ENCODE results near the gene OPA1.
A peak's percentile ranks its signal among the peaks of the same experiment; 100 is the strongest.

OPA1 gene, protein sequence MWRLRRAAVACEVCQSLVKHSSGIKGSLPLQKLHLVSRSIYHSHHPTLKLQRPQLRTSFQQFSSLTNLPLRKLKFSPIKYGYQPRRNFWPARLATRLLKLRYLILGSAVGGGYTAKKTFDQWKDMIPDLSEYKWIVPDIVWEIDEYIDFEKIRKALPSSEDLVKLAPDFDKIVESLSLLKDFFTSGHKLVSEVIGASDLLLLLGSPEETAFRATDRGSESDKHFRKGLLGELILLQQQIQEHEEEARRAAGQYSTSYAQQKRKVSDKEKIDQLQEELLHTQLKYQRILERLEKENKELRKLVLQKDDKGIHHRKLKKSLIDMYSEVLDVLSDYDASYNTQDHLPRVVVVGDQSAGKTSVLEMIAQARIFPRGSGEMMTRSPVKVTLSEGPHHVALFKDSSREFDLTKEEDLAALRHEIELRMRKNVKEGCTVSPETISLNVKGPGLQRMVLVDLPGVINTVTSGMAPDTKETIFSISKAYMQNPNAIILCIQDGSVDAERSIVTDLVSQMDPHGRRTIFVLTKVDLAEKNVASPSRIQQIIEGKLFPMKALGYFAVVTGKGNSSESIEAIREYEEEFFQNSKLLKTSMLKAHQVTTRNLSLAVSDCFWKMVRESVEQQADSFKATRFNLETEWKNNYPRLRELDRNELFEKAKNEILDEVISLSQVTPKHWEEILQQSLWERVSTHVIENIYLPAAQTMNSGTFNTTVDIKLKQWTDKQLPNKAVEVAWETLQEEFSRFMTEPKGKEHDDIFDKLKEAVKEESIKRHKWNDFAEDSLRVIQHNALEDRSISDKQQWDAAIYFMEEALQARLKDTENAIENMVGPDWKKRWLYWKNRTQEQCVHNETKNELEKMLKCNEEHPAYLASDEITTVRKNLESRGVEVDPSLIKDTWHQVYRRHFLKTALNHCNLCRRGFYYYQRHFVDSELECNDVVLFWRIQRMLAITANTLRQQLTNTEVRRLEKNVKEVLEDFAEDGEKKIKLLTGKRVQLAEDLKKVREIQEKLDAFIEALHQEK

DNA sequence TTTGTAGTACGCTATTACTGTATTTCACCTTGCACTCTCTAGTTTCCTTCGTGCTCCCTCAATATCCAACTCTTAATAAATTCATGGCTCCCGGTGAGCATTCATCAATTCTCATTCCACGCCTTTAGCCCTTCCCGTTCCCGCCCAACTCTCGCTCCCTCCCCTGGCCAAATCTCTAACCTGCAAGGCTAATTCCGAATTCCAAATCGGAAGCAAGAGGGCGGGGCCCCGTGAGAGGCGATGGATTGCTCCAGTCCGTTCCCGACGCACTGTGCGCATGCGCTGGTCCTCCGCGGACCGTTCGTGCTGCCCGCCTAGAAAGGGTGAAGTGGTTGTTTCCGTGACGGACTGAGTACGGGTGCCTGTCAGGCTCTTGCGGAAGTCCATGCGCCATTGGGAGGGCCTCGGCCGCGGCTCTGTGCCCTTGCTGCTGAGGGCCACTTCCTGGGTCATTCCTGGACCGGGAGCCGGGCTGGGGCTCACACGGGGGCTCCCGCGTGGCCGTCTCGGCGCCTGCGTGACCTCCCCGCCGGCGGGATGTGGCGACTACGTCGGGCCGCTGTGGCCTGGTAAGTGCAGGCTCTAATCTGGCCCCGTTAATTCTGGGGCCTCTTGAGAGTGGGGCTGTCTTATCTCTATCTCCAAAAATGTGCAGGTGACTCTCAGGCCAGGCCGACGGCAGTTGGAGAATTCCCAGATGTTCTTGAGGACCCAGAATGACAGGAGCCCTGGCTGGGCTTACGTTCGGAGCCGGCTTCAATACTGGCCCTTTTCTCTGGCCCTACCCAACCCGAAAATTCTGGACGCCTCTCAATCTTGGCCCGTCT lies at the start of gene OPA1:
OPA1 (plus strand) TSS at position 368 of the 827 bp plus-strand sequence; CDS start at position 538, 170 bp downstream.
- peak; percentile 76 for DNase-seq (ENCODE audit: low read depth)

DNA sequence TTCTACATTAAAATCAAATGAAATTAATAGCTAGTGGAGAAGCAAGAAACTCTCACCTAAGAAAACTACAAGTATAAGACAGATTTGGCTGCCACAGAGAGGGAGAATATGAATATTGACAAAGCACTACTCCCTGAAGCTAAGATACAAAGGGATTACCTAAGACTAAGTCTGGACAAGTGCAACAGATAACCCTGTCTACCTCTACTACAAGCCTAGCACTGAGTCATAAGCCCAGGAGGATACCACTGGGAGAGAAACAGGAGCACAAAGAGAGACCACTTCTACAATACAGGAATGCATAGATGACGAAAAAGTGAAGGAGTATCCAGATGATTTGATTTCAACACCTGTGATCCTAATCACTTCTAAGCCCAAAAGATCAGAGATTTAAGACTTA lies 48.7 kb upstream of the OPA1 start:
- DNase-seq (ENCODE audit: low read depth) = no peak

DNA sequence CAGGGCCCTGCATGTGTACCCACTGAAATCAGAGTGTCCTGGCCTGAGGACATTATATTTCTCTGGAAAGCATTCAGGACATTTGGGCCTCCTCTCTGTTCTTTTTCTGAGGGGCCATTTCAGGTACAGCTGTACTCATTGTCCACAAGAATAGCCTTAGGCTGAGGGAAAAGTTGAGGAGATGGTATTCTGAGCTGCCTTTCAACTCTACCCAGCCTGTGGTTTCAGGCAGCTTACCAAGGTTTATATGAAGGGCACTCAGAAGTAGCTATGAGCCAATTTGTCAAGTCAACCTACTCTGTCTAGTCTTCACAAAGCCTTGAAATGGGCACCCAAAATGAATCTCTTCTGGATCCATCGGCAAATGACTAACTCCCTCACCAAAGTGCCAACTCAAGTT lies 47.7 kb upstream of the OPA1 start:
- DNase-seq (ENCODE audit: low read depth) = no peak

DNA sequence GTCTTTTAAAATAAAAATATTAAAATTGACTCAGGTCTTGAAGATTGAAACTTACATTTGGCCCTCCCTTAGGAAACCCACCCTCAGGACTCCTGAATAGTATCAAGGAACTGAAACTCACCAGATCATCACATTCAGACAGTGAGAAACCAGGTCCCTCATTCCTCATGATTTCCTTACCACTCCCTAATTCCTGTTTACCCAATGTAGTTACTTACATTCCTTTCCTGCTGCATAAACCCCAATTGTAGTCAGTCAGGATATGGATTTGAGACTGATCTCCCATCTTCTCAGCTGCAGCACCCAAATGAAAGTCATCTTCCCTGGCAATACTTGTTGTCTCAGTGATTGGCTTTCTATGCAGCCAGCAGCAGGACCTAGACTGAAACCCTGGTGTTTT lies 46.9 kb upstream of the OPA1 start:
- no peak for DNase-seq (ENCODE audit: low read depth)

DNA sequence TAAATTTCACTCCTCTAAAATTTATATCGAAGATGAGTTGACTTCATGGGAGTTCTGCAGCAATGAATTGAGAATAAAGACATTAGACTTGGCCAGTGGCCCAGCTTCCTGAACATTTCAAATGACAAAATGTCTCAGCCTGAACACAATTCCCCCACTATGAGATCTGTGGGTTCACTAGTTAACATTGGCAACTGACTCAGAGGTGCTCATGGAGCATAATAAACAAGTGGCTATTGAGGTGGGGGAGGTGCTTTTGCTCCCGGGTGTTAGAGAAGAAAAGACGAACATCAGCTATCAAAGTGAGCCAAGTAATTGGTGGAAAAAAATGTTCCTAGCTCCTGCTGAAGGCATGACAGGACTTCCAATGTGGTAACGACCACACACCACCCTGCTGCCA lies 44.6 kb upstream of the OPA1 start:
- DNase-seq (ENCODE audit: low read depth) = no peak

DNA sequence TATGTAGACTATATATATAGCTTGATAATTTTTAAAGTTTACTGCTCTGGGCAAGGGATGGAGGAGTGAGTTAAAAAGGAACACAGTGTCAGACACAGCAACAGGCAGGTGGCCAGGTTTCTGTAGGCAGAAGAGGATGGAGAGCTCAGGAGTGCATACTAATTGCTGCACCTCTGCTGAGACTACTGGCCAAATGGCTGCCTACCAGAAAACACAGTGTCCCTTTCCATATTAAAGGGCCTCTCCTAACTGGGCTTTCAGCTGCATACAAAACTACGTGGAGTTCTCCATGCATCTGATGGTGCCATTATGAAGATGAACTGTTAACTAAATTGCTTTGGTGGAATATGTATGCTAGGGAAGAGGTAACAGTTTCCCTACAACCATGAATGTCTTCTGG lies 40.1 kb upstream of the OPA1 start:
- no peak for DNase-seq (ENCODE audit: low read depth)

DNA sequence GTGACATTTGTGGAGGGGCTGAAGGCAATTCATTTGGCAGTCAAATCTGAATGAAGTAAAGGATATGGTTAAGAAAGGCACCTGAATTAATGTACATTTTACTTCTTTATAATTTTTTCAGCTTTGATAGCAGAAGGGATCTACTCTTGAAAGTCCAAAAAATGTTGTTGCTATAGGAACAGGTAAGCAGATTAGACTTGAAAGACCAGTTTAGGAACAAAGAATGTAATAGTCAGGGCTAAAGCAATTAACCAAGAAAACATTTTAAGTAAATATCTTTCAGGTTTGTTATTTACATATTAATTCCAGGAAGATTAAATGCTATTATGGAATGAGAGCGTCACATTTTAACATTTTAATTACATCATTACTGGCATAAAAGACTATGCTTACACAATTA lies 39.4 kb upstream of the OPA1 start:
- DNase-seq (ENCODE audit: low read depth) = no peak

DNA sequence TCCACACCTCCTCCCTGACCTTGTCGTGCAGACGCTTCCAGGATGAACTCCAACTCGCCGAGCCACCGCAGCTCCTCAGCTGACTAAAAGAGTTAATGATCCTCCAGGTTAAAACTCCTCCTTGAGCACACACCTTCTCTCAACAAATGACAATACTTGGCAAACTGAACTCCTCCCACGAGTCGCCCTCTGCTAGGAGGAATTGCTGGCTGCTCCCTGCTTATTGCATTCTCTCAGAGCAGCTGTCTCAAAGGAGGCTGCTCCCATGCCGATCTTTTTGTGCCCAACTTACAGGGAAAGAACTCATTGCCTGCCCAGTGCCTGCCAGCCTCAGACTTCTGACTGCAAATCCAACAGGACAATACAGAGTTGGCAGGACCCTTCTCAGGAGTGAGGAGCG lies 38.2 kb upstream of the OPA1 start, which contains the start of gene ATP13A4:
ATP13A4 (minus strand) TSS at position 85 of the 400 bp plus-strand sequence. CDS start 96 bp downstream, outside the sequence.
- no peak for DNase-seq (ENCODE audit: low read depth)

DNA sequence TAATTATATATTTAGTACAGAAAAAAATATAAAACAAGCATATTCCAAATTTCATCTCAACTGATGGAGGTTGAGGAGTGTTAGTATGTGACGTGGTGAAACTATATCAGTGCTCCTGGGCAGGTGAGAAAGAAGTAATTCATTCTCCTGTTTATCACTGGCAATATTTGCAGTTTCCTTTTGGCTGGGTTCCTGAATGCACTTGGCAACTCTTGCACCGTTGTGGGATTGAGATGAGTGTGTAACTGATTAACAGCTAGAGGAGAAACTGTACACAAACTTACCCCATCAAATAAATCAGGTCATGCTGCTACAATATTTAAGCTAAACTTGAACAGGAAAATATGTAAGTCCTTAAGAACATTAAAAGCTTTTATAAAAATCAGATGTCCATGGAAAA lies 36.2 kb upstream of the OPA1 start:
- DNase-seq (ENCODE audit: low read depth) = no peak

DNA sequence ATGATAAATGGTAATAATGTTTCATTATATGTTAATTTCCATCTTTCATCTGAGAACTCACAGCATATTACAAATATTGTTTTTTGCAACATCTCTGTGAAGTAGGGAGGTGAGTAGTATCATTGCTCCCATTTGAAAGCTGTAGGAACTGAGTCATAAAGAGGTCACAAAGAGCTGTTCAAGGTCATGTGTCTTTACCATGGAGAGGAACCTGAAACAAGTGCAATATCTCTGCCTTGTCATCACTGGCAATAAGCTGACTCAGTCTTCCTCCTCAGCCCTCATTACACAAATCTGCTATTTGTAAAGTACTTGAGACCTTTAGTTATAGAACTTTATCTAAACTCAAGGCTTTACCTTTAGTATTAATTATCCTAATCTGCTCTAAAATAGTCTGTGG lies 33.9 kb upstream of the OPA1 start:
- DNase-seq (ENCODE audit: low read depth) = no peak

DNA sequence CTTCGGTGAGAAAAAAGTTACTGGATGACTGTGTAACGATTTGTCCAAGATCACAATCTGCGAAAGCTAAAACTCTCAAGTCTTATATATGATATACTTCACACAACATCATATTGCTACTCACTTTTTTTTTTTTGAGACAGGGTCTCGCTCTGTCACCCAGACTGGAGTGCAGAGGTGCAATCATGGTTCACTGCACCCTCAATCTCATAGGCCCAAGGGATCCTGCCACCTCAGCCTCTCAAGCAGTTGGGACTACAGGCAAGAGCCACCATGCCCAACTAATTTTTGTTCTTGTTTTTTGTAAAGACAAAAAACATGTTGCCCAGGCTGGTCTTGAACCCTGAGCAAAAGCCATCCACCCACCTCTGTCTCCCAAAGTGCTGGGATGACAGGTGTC lies 32.9 kb upstream of the OPA1 start:
- no peak for DNase-seq (ENCODE audit: low read depth)

DNA sequence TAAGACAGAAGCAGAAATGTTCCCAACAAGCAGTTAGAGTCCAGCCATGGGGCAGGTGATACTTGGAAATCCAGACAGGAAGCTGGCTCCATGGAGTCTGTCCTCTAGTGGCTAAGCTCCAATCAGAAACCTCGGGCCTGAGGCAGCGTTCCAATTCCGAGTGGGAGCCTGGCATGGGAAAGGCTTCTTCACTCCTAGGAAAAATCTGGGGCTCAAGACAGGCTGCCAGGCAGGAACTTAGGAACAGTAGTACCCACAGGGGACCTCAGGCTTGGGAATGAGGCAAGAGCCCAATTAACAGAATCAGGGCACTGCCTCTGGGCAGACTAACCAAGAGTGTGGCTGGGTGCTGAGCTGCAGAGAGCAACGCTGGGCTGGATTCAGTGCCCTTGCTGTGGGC lies 32.1 kb upstream of the OPA1 start:
- DNase-seq (ENCODE audit: low read depth) = no peak

DNA sequence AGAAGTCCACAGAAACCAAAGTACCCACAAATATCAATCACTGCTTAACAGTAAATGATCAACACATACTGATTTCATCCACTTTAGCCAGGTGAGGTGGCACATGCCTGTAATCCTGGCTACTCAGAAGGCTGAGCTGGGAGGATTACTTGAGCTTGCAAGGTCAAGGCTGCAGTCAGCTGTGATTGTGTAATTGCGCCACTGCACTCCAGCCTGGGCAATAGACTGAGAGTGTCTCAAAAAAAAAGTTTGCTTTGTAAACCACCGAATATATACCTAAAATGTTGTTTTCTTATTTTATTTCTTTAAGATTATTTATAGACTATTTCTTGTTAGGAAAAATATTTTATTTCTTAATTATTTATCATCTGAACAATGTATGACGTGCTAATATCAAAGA lies 29.6 kb upstream of the OPA1 start:
- DNase-seq (ENCODE audit: low read depth) = no peak

DNA sequence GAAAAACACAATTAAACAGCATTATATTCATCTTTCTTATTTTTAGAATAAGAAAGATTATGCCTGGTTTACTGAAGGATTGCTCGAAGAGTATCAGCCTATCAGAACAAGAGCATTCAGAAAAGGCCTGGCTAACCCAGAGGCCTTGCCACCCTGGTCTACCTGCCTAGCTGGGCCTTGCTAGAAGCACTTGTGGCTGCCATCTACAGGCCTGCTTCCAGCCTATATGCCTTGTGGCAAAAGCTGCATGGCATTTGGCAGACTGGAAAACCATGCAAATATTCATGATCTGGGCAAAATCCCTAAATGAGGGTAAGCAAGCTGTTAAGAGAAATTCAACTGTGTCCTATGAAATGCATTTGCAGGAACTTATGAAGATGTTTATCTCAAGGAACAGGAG lies 29.0 kb upstream of the OPA1 start:
- DNase-seq (ENCODE audit: low read depth) = no peak

DNA sequence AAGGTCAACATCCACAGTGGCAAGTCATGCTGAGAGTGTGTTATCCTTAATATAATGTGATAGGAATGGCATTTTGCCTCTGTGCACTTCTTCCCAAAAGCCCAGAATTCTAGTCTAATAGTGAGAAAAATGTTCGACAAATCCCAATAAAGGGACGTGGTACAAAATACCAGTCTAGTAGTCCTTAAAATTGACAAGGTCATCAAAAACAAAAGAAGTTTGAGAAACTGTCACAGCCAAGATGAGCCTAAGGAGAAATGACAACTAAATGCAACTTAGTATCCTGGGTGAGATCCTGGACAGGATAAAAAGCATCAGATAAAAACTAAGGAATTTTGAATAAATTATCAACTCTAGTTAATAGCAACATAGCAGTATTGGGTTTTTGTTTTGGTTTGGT lies 23.9 kb upstream of the OPA1 start:
- DNase-seq (ENCODE audit: low read depth) = no peak

DNA sequence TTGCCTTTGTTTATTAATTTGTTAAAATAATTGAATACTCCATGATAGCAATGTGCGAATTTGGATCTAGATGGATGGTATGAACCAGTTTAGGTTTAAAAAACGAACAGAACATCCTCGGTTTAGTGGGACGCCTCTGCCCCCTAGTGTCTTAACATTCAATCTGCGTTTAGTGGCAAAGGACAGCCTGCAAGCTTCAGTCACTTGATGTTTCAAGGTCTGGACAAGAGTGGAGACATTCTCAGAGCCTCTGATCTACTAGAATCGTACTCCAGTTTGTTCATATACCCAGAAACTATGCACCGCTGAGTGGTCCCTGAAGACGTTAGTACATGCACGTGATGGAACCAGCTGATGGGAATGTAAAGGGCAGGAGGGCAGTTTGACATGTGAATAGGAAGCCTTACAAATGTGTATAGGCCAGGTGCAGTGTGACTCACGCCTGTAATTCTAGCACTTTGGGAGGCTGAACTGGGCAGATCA lies 20.5 kb upstream of the OPA1 start:
- no peak for DNase-seq (ENCODE audit: low read depth)

DNA sequence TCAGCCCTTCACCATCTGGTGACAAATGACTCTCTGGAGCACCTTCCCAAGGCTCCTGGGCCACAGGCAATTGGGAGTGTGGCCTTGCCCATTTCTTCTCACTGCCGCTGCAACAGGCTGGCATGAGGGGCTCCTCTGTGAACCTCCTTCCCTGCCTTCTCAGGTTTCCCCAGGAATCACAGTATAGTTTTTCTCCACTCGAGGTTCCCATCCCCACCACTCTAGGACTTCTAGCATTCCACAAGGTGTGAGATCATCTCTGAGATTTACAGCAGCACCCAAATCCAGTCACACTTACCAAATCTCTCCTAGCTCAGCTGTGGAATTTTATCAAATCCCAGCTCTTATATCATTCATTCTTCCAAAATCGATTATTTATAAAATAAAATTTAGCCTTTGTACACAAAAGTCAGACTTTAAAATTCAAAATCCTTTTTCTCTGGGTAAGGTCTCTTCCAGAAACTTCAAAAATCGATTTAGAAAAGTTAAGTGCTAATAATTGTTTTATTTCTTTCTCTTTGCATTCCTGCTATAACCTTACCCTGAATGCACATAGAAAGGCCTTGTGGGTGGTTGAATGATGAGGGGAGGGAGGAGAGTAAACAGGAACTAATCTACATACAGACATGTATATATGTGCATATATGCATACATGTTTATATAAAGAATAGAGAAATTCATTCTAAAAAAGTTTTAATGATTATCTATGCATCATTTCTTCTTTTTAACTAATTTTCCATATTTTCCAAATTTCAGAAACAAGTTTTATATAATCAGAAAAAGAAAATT lies 19.4 kb upstream of the OPA1 start:
- no peak for DNase-seq (ENCODE audit: low read depth)

DNA sequence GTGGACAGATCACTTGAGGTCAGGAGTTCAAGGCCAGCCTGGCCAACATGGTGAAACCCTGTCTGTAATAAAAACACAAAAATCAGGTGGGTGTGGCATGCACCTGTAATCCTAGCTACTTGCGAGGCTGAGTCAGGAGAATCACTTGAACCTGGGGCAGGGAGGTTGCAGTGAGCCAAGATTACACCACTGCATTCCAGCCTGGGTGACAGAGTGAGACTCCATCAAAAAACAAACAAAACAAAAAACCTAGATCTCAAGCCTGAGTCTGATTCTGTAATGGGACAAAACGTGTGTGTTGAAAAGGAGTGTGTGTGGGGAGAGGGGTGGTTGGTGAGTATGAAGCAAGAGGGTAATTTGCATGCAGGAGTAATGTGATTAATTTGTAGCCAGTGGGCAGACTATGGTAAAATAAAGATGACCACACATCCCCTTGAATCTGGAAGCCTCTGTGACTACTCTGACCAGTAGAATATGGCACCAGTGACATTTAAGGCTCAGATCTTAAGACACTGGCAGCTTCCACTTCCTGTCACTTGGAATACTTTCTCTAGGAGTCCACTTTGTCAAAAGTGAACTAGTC lies 18.4 kb upstream of the OPA1 start:
- no peak for DNase-seq (ENCODE audit: low read depth)

DNA sequence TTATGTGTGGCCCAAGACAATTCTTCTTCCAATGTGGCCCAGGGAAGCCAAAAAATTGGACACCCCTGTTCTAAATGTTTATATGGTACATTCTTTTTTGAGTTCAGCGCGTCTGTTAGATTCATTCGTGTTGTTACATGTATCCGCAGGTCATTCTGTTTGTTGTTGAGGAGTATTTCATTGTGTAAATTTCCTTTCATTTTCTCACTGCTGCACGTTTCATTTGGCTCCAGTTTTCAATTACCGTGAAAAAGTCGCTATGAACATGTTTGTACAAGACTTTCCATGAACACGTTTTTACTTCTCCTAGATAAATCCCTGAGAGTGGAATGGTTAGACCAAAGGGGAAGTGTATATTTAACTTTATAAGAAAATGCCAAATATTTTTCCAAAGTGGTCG lies 7.5 kb upstream of the OPA1 start:
- no peak for DNase-seq (ENCODE audit: low read depth)

DNA sequence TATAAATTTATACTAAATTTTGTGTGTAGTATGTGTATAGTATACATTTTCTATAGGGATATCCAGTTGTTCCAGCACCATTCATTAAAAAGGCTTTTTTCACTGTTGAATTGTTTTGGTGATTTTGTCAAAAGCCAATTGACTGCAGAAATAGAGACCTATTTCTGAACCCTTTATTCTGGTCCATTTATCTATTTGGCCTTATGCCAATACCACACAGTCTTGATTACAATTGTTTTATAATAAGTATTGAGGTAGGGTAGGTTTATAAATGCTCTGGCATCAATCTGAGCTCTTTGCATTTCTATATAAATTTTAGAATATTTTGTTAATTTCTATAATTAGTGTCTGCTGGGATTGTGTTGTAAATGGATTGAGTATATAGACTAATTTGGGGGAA lies 6.5 kb upstream of the OPA1 start:
- DNase-seq (ENCODE audit: low read depth) = no peak

DNA sequence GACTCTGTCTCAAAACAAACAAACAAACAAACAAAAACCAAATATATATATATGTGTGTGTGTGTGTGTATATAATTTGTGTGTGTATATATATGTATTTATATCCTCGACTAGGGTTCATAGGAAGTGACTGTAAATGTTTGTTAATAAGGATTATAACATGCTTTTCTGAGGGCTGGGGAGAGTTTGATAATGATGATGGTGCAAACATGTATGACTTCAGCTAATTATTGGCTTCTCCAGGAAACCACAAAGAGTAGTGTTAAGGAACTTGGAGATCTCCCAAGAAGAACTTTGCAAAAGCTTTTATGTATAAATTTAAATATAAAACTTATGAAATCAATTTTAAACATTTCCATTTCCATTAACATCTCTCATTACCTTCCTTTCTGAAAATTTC lies 3.9 kb upstream of the OPA1 start:
- no peak for DNase-seq (ENCODE audit: low read depth)

Data from T-helper 22 cell (primary cell).